ENCODE data around the gene DMKN.

GRCh38 chr19:35461060-35461459 is 52.4 kb downstream of the DMKN start:
- no peak for TF ChIP-seq POLR2A (IDR thresholded peaks at IDR 0.05)
- TF ChIP-seq CTCF (IDR thresholded peaks at IDR 0.05), result no peak

All from adrenal gland (tissue), 5 donors.